ENCODE data around the gene TRPV4. TPM values are rescaled to one million over a fixed set of nuclear protein-coding genes. Genes with fewer than 3 reads are reported as not detected.

TRPV4 gene
- total RNA-seq, 1 experiment from 2014 or later: 3.1 TPM

GRCh38 chr12:109762071-109762672 lies 71.0 kb downstream of the TRPV4 start:
- Histone ChIP-seq H3K4me3 (no peak overlapping the region), H3K9me2 (ENCODE audit: insufficient read depth) (no peaks in the 10 kb centered on the region), H4K20me1 (ENCODE audit: insufficient read depth) (no peaks in the 10 kb centered on the region), H2AFZ (no peak overlapping the region), H3K4me2 (no peak overlapping the region), H3K27me3 (ENCODE audit: insufficient read depth, low read depth) (no peaks in the 10 kb centered on the region), H3K9me3 (ENCODE audit: insufficient read depth, low read depth) (peaks cover 8% of the 10 kb centered on the region; the same call in 1 of the 2 replicates), H3F3A (ENCODE audit: insufficient read depth, low read depth) (peaks cover 19% of the 10 kb centered on the region), H3K79me2 (ENCODE audit: low read depth) (no peaks in the 10 kb centered on the region), H3K36me3 (ENCODE audit: low read depth) (no peaks in the 10 kb centered on the region), H3K4me1 (replicated peaks; ENCODE audit: insufficient read depth) (no peaks in the 10 kb centered on the region), H3K27ac (peak overlapping the region; percentile 84)
- DNase-seq: no peak
- ChIA-PET CTCF (no interaction called here), POLR2A (ENCODE audit: unreplicated experiment) (no interaction called here)
- BruUV-seq (replicated peaks): no TSS peak
- TF ChIP-seq EZH2 (IDR thresholded peaks at IDR 0.05; ENCODE audit: low read depth) (no peak), CTCF (conservative IDR thresholded peaks at IDR 0.05) (no peak)
- intact Hi-C loops (cut with micrococcal nuclease; ENCODE audit: unreplicated experiment): no loop called here

GRCh38 chr12:109760930-109761921 lies 72.0 kb downstream of the TRPV4 start:
- H3K4me2 ChIP-seq: no peak overlapping the region
- CTCF ChIA-PET: no interaction called here
- intact Hi-C loops (cut with micrococcal nuclease; ENCODE audit: unreplicated experiment): no loop called here

More at GRCh38 chr12:109760930-109761921, 72.0 kb downstream of the TRPV4 start:
- no peak overlapping the region for H3K27ac ChIP-seq
- H3K4me1 ChIP-seq (replicated peaks; ENCODE audit: insufficient read depth): no peaks in the 10 kb centered on the region
- H3K4me3 ChIP-seq: no peak overlapping the region
- H3K27me3 ChIP-seq (ENCODE audit: insufficient read depth, low read depth): no peaks in the 10 kb centered on the region
- peaks cover 19% of the 10 kb centered on the region for H3F3A ChIP-seq (ENCODE audit: insufficient read depth, low read depth)
- TF ChIP-seq EZH2 (IDR thresholded peaks at IDR 0.05; ENCODE audit: low read depth) (no peak), CTCF (conservative IDR thresholded peaks at IDR 0.05) (no peak)
- POLR2A ChIA-PET (ENCODE audit: unreplicated experiment): no interaction called here
- H2AFZ ChIP-seq: no peak overlapping the region
- no TSS peak for BruUV-seq (replicated peaks)
- H3K79me2 ChIP-seq (ENCODE audit: low read depth): no peaks in the 10 kb centered on the region
- no peaks in the 10 kb centered on the region for H3K36me3 ChIP-seq (ENCODE audit: low read depth)
- H3K9me2 ChIP-seq (ENCODE audit: insufficient read depth): no peaks in the 10 kb centered on the region
- no peak for DNase-seq
- H4K20me1 ChIP-seq (ENCODE audit: insufficient read depth): no peaks in the 10 kb centered on the region
- peaks cover 8% of the 10 kb centered on the region; the same call in 1 of the 2 replicates for H3K9me3 ChIP-seq (ENCODE audit: insufficient read depth, low read depth)

Measured in PC-9 (cell line).